Activated CD8-positive, alpha-beta memory T cell treated with anti-CD3 and anti-CD28 coated beads for 1 hour (primary cell): Measurements from ENCODE around the gene PDE2A.

ENCODE experiments used
- DNase-seq, 2 donors: peaks; one replicate each; pipeline ENCODE4 v3.0.0-alpha.2; 2020; ENCODE audit warnings: low read depth in 1 of 2; ENCODE audit errors: extremely low read depth in 1 of 2

Gene PDE2A

GRCh38 chr11:72592698-72593495 lies 81.3 kb downstream of the PDE2A start:
- no peak for DNase-seq

GRCh38 chr11:72591785-72592502 lies 82.3 kb downstream of the PDE2A start:
- peak; percentile 28 to 59 for DNase-seq

- DNase-seq = no peak
Measured at GRCh38 chr11:72591023-72591422, 83.2 kb downstream of the PDE2A start.

GRCh38 chr11:72589802-72590761 lies 84.1 kb downstream of the PDE2A start:
- DNase-seq = peak in 1 of 2 donors; percentile 17

- DNase-seq = no peak
Measured at GRCh38 chr11:72588421-72589410, 85.5 kb downstream of the PDE2A start.

- DNase-seq = no peak
Measured at GRCh38 chr11:72587696-72588095, 86.5 kb downstream of the PDE2A start.

GRCh38 chr11:72586321-72587090 lies 87.7 kb downstream of the PDE2A start:
- DNase-seq = no peak

- DNase-seq = peak; percentile 30 to 58
Measured at GRCh38 chr11:72585762-72586311, 88.4 kb downstream of the PDE2A start.

- DNase-seq = no peak
Measured at GRCh38 chr11:72584939-72585597, 89.2 kb downstream of the PDE2A start.

- peak in 1 of 2 donors; percentile 27 for DNase-seq
Measured at GRCh38 chr11:72584293-72584938, 89.8 kb downstream of the PDE2A start.

GRCh38 chr11:72583616-72584292 lies 90.5 kb downstream of the PDE2A start:
- no peak for DNase-seq

- DNase-seq = no peak
Measured at GRCh38 chr11:72583177-72583553, 91.1 kb downstream of the PDE2A start.

GRCh38 chr11:72582206-72583176 lies 91.7 kb downstream of the PDE2A start:
- no peak for DNase-seq

GRCh38 chr11:72581067-72581466 lies 93.2 kb downstream of the PDE2A start:
- no peak for DNase-seq

GRCh38 chr11:72580642-72580950 lies 93.6 kb downstream of the PDE2A start:
- no peak for DNase-seq
